ENCODE data around the gene BTBD16.

Gene BTBD16

GRCh38 chr10:122373721-122374120 is 102.6 kb downstream of the BTBD16 start:
- DNase-seq (ENCODE audit: low read depth in 2 of 2): no peak

DNA sequence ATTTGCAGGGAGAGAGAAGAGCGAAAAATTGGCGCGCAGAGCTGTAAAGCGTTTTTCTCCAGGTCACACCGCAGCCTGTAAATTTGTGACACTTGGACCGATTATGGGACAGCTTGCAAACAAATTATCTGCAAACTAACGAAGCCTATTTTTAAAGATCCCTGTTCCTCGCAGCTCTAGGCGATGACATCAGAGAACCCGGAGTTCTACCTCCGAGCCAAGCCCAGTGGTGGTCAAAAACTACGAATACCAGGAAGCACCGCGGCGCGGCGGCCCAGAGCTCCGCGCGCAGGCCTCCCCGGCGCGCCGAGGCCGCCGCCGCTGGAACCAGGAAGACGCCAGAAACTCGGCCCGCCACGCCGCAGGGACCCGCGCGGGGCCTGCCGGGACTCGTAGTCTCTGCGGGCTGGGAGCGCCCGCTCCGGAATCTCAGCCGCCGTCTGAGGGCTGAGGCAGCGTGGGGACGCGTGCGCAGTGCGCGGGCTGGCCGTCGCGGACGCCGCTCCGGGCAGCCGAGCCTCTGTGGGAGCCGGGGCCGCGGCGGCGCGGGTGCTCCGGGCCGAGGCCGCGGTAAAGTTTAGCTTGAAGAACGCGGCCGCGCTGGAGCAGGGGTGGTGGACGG is 103.3 kb downstream of the BTBD16 start, which contains the start of gene PLEKHA1:
Gene PLEKHA1 (plus strand): TSS at position 472 of the 622 bp plus-strand sequence. CDS start 18,493 bp downstream, outside the sequence.
- DNase-seq (ENCODE audit: low read depth in 2 of 2): peak; percentile 89

DNA sequence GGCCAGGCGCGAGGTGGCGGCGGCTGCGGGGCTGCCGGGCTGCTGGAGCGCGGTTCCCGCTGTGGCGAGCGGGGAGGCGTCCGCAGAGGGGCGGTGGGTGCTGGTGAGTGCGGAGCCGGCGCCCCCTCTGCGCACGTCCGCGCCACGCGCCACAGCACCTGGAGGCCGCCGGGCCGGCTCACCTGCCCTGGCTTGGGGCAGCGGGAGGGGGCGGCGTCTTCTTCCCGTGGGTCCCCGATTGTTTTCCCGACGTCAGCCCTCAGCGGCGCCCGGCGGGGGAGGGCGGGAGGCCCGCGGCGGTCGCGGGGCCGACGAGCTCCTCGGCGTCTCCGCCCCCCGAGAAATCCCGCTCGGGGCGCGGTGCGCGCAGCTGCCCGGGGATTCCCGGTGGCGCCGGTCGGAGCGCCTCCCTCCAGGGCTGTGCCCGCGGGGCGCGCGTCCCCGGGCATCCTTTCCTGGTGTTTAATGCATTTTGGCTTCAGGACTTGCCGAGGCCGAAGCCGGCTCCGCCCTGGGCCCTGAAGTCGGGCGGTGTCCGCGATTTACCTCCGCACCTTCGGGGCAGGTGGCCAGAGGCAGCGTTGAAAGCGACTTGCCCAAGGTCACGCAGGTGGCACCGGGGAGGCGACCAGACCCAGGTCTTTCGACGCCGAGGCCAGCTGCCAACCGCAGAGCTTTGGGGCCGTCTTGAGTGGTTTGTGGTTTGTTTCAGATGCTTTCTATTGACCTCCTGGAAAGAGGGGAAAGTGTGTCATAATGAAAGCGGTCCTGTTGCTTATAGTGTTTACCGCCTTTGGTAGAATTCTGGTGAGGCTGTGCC is 104.0 kb downstream of the BTBD16 start:
- DNase-seq (ENCODE audit: low read depth in 2 of 2): peak; percentile 65 to 70

DNA sequence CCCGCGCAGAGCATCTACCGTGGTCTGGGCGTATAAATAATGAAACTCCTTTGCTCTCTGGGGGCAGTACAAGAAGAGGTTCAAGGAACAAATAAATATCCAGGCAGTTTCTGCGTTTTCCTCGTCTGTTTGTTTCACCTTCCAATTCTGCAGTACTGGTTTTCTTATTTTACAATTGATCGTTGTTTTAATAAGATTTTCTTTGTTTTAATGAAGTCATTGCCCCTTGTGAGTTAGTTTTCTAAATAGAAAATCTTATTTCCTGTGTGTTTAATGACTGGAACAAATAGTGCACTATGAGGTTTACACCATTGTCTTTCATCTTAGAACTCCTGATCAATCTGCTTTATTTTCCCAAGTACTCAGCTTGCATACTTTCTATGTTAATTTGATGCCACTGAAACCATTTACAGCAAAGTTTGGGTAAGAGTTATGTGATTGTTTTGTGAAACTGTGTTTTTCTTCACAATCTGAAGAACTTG is 104.6 kb downstream of the BTBD16 start:
- no peak for DNase-seq (ENCODE audit: low read depth in 2 of 2)

DNA sequence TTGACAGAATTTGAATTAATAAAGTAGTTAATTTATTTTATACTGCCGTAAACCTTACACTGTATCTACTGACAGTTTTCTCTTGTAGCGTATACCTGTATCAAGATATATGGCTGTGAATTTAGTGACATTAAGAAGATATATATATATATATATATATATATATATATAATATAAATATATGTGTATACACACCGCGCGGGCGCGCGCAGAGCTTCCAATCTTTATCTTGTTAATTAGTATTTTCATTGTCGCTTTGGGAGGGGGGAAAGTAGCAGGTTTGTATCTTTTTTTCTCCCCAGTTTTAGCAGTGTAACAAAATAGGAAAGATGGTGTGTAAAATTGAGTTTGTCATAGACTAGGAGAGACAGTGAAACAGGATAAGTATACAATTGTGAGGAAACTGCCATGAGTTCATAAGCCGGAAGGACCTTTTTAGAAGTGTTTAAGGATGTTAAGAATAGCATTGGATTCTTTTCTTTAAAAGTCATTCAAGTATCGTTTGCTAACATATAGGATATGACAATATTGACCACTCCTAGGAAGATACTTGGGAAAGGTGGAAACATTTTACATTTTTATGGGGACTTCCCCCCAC is 105.4 kb downstream of the BTBD16 start:
- DNase-seq (ENCODE audit: low read depth in 2 of 2): no peak

- DNase-seq (ENCODE audit: low read depth in 2 of 2): no peak
Observed at GRCh38 chr10:122379041-122379440, 107.9 kb downstream of the BTBD16 start.

- DNase-seq (ENCODE audit: low read depth in 2 of 2): no peak
Observed at GRCh38 chr10:122379537-122379936, 108.4 kb downstream of the BTBD16 start.

GRCh38 chr10:122380703-122381102 is 109.6 kb downstream of the BTBD16 start:
- no peak for DNase-seq (ENCODE audit: low read depth in 2 of 2)

DNA sequence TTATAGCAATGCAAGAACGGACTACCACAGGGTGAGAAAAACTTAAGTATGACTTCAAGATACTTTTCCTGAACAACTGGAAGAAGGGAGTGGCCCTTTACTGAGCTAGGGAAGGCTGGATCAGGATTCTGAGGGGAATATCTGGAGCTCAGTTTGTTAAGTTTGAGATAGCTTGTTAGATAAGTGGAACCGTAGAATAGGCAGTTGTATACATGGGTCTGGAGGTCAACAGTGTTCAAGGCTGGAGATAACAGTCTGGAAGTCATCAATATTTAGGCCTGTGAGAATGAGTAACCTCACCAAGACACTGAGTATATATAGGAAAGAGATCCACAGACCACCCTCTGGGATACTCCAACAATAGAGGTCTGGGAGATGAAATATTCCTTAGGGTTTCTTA is 110.6 kb downstream of the BTBD16 start:
- no peak for DNase-seq (ENCODE audit: low read depth in 2 of 2)

DNA sequence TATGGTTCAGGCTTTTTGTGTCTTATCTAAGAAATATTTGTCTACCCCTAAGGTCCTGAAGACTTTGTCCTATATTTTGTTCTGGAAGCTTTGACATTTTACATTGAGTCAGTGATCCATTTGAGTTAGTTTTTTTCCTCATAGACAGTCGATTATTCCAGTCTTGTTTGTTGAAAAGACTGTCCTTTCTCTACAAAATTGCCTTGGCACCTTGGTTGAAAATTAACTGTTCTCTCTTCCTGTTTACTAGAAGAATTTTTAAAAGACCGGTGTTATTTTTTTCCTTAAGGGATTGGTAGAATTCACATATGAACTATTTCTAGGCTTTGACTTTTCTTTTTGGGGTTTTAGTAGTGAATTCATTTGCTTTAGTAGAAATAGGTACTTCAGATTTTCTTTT is 115.4 kb downstream of the BTBD16 start:
- no peak for DNase-seq (ENCODE audit: low read depth in 2 of 2)

DNA sequence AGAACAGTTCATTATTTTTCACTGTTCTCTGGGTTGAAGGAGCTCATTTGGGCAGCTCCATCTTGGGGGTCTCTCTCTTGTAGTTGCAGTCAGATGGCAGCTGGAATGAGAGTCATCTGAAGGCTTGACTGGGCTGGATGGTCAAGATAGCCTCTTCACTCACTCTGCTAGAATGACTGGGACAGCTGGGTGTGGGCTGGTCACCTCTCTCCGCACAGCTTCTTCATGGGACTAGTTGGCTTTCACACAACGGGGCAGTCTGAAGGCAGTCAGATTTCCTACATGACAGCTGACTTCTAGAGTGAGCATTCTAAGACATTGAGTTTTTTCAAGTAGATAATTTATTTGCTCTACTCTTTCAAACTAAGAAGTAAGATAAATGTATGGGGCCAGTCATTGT is 116.5 kb downstream of the BTBD16 start:
- no peak for DNase-seq (ENCODE audit: low read depth in 2 of 2)

All from stimulated activated CD8-positive, alpha-beta memory T cell treated with anti-CD3 and anti-CD28 coated beads, Interleukin-2, amount 100 ng/mL, for 48 hours (primary cell).